ENCODE measurements around the gene DPP4. TPM values are rescaled to one million over a fixed set of nuclear protein-coding genes. Genes with fewer than 3 reads are reported as not detected.

The DPP4 gene
- polyA plus RNA-seq, 2 donors = 0.08 to 0.18 TPM

DNA sequence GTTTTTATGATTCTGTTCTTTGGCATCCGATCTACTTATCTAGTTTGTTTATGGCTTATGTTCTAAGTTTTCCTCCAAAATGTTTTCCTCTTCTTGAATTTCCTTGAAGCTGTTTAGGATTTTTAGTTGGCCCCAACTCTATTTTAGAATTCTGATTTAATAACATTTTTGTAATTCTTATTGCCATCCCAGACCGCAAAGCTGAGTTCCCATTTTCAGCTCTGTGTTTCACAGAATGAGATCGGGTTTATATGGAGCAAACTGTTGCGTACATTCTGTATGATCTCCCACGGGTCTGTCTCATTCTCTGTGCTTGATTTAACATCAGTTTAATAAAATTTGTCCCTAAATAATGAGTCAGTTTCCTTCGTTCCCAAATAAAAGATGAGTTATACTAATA is 59.3 kb downstream of the DPP4 start:
- Histone ChIP-seq H3K4me1 (ENCODE audit: control insufficient read depth in 2 of 2, insufficient read depth in 2 of 2, low read length in 1 of 2) (no peaks in the 10 kb centered on the region), H3K9me3 (ENCODE audit: control insufficient read depth in 2 of 2, insufficient read depth in 1 of 2, low read depth in 1 of 2, low read length in 1 of 2) (no peaks in the 10 kb centered on the region), H3K4me3 (ENCODE audit: low read depth in 1 of 2, low read length in 2 of 2) (no peak overlapping the region), H3K27ac (ENCODE audit: low read depth in 2 of 2, low read length in 1 of 2) (no peak overlapping the region), H3K36me3 (ENCODE audit: control insufficient read depth in 2 of 2, insufficient read depth in 2 of 2, low read length in 1 of 2) (no peaks in the 10 kb centered on the region), H3K27me3 (ENCODE audit: control insufficient read depth in 1 of 2, insufficient read depth in 2 of 2, low read length in 2 of 2) (no peaks in the 10 kb centered on the region)
- 70 to 72% methylated on average over 6 of the region's 6 CpGs for WGBS, 2 donors

DNA sequence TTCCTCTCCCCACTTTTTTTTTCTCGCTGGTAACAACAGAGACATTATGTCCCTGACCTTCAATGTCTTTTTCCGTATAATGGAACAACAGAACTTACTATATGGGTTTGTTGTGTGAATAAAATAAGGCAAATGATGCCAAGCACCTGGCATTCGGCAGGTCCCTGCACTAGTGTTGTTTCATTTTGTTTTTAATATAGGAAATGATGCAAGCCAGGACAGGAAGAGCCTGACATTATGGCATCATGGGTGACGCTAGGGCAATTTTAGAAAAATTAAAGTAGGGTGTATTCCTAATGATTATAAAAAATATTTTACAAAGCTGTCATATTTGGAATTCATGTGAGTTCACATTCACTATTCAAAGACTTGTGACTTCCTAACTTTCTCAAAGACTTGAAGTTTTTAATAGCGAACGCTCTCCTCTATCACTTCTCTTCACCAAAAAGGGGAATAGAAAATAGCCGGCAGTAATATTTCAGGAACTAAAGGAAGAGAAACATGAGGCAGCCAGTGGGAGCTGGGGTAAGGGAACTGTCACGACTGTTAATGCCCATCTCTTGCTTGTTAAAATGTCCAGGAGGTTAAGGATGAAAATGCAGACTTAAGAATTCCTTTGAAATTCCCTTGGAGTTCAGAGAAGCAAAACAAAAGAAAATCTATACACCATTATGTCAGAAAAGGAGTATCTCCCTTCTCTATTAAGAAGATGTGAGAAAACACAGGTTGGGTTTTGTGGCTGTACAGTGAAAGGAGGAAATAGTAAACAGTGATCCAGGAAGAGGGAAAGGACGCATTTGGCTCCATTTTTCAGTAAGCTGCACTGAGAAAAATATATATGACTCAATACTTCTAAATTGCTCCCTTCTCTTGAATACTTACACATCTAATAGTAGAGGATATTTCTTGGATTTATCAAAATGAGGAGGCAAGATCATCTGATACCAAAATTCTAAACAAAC is 60.2 kb downstream of the DPP4 start:
- WGBS, 2 donors = 74 to 78% methylated on average over 9 of the region's 9 CpGs
- H3K4me3 ChIP-seq (ENCODE audit: low read depth in 1 of 2, low read length in 2 of 2) = no peak overlapping the region
- H3K4me1 ChIP-seq (ENCODE audit: control insufficient read depth in 2 of 2, insufficient read depth in 2 of 2, low read length in 1 of 2) = no peaks in the 10 kb centered on the region
- no peak overlapping the region for H3K27ac ChIP-seq (ENCODE audit: low read depth in 2 of 2, low read length in 1 of 2)
- no peaks in the 10 kb centered on the region for H3K9me3 ChIP-seq (ENCODE audit: control insufficient read depth in 2 of 2, insufficient read depth in 1 of 2, low read depth in 1 of 2, low read length in 1 of 2)
- H3K27me3 ChIP-seq (ENCODE audit: control insufficient read depth in 1 of 2, insufficient read depth in 2 of 2, low read length in 2 of 2) = no peaks in the 10 kb centered on the region
- no peaks in the 10 kb centered on the region for H3K36me3 ChIP-seq (ENCODE audit: control insufficient read depth in 2 of 2, insufficient read depth in 2 of 2, low read length in 1 of 2)

DNA sequence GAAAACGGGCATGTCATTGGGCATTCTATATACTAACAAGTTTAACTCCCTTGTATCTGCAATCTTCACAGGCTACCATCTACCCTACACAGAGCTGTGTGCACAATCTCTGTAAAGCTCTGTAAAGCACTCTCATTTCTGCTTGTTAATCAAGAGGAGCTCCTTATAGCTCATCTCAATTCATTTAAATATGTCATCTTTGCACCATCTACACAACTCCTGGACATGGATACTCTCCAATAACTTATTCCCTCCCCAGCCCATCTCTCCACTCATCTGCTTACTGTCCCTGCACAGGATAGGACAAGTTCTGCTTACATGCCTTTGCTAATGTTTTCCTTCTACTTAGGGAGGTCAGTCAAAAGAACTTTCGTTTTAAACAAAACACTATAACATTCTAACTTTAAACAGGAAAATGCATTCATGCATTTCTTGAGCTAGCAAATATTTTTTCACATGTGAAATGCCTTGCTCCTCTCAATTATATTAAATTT is 61.4 kb downstream of the DPP4 start:
- Histone ChIP-seq H3K27ac (ENCODE audit: low read depth in 2 of 2, low read length in 1 of 2) (no peak overlapping the region), H3K36me3 (ENCODE audit: control insufficient read depth in 2 of 2, insufficient read depth in 2 of 2, low read length in 1 of 2) (no peaks in the 10 kb centered on the region), H3K27me3 (ENCODE audit: control insufficient read depth in 1 of 2, insufficient read depth in 2 of 2, low read length in 2 of 2) (no peaks in the 10 kb centered on the region), H3K9me3 (ENCODE audit: control insufficient read depth in 2 of 2, insufficient read depth in 1 of 2, low read depth in 1 of 2, low read length in 1 of 2) (no peaks in the 10 kb centered on the region), H3K4me3 (ENCODE audit: low read depth in 1 of 2, low read length in 2 of 2) (no peak overlapping the region), H3K4me1 (ENCODE audit: control insufficient read depth in 2 of 2, insufficient read depth in 2 of 2, low read length in 1 of 2) (no peaks in the 10 kb centered on the region)
- 45 to 47% methylated on average over 2 of the region's 2 CpGs for WGBS, 2 donors

DNA sequence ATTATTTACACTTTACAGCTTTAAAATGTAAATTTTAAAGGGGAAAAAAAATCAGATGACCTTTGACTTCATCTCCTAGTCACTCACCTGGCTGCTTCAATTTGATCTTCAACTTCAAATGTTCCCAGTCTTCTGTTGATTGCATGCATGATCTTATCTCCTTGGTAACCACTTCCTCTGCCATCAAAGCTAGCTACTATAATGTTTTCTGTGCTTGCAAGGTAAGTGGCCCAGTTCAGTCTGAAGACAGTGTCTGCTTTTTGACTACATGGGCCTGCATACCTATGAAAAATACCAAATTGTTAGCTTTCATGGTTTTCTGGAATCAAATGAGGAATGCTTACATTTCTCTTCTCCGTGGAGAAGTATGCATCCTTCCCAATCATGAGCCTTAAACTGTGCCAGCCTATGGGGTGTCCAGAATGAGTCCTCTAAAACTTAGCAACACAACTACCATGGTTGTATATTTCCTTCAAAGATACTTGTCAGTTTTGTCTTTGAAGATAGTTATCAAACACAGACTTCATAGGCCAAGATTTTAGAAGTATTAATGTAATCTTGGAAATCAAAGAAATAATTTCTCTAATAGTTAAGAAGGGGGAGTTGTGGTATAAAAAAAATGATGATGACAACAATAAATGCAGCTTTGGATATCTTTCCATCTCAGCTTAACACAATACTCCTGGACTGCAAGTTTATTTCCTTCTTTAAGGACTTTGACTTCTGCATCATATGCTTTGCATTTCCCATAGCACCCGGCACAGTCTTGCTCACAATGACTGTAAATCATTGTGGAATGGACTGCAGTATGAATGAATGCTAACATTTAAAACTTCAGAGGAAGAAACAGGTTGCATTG is 62.1 kb downstream of the DPP4 start:
- H3K9me3 ChIP-seq (ENCODE audit: control insufficient read depth in 2 of 2, insufficient read depth in 1 of 2, low read depth in 1 of 2, low read length in 1 of 2) = no peaks in the 10 kb centered on the region
- H3K4me3 ChIP-seq (ENCODE audit: low read depth in 1 of 2, low read length in 2 of 2) = no peak overlapping the region
- WGBS, 2 donors = 75 to 78% methylated on average over 2 of the region's 2 CpGs
- H3K27me3 ChIP-seq (ENCODE audit: control insufficient read depth in 1 of 2, insufficient read depth in 2 of 2, low read length in 2 of 2) = no peaks in the 10 kb centered on the region
- H3K36me3 ChIP-seq (ENCODE audit: control insufficient read depth in 2 of 2, insufficient read depth in 2 of 2, low read length in 1 of 2) = no peaks in the 10 kb centered on the region
- H3K27ac ChIP-seq (ENCODE audit: low read depth in 2 of 2, low read length in 1 of 2) = no peak overlapping the region
- H3K4me1 ChIP-seq (ENCODE audit: control insufficient read depth in 2 of 2, insufficient read depth in 2 of 2, low read length in 1 of 2) = no peaks in the 10 kb centered on the region

GRCh38 chr2:162009543-162009942 is 64.5 kb downstream of the DPP4 start:
- 0 to 33% methylated on average over 2 of the region's 2 CpGs for WGBS, 2 donors
- H3K9me3 ChIP-seq (ENCODE audit: control insufficient read depth in 2 of 2, insufficient read depth in 1 of 2, low read depth in 1 of 2, low read length in 1 of 2) = no peaks in the 10 kb centered on the region
- H3K36me3 ChIP-seq (ENCODE audit: control insufficient read depth in 2 of 2, insufficient read depth in 2 of 2, low read length in 1 of 2) = no peaks in the 10 kb centered on the region

GRCh38 chr2:162007447-162008040 is 66.5 kb downstream of the DPP4 start:
- Histone ChIP-seq H3K27me3 (ENCODE audit: control insufficient read depth in 1 of 2, insufficient read depth in 2 of 2, low read length in 2 of 2) (no peaks in the 10 kb centered on the region), H3K27ac (ENCODE audit: low read depth in 2 of 2, low read length in 1 of 2) (no peak overlapping the region), H3K4me3 (ENCODE audit: low read depth in 1 of 2, low read length in 2 of 2) (no peak overlapping the region), H3K4me1 (ENCODE audit: control insufficient read depth in 2 of 2, insufficient read depth in 2 of 2, low read length in 1 of 2) (no peaks in the 10 kb centered on the region), H3K9me3 (ENCODE audit: control insufficient read depth in 2 of 2, insufficient read depth in 1 of 2, low read depth in 1 of 2, low read length in 1 of 2) (no peaks in the 10 kb centered on the region), H3K36me3 (ENCODE audit: control insufficient read depth in 2 of 2, insufficient read depth in 2 of 2, low read length in 1 of 2) (no peaks in the 10 kb centered on the region)
- WGBS, 2 donors = 76% methylated on average over 3 of the region's 3 CpGs

More at GRCh38 chr2:162009543-162009942, 64.5 kb downstream of the DPP4 start:
- H3K4me1 ChIP-seq (ENCODE audit: control insufficient read depth in 2 of 2, insufficient read depth in 2 of 2, low read length in 1 of 2) = no peaks in the 10 kb centered on the region
- no peak overlapping the region for H3K4me3 ChIP-seq (ENCODE audit: low read depth in 1 of 2, low read length in 2 of 2)
- H3K27me3 ChIP-seq (ENCODE audit: control insufficient read depth in 1 of 2, insufficient read depth in 2 of 2, low read length in 2 of 2) = no peaks in the 10 kb centered on the region
- H3K27ac ChIP-seq (ENCODE audit: low read depth in 2 of 2, low read length in 1 of 2) = no peak overlapping the region

DNA sequence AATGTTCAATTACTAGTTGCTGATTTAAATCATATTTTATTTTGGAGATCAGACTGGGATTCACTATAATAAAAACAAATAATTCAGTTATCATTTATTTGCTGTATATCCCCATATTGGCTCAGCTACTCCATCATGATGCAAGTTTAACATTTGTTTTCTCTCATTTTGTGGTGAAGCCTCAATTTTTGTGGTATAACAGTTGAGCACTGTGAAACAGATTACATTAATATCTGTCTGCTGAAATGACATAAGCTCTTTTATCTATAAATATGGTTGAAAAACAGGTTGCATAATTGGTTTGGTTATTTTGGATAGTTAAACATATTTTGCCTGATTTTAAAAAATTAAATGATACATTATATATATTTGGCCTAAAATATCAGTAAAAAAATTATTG is 67.7 kb downstream of the DPP4 start:
- Histone ChIP-seq H3K4me1 (ENCODE audit: control insufficient read depth in 2 of 2, insufficient read depth in 2 of 2, low read length in 1 of 2) (no peaks in the 10 kb centered on the region), H3K9me3 (ENCODE audit: control insufficient read depth in 2 of 2, insufficient read depth in 1 of 2, low read depth in 1 of 2, low read length in 1 of 2) (no peaks in the 10 kb centered on the region), H3K4me3 (ENCODE audit: low read depth in 1 of 2, low read length in 2 of 2) (no peak overlapping the region)

GRCh38 chr2:162004031-162004430 is 70.0 kb downstream of the DPP4 start:
- WGBS, 2 donors = 54 to 61% methylated on average over 3 of the region's 3 CpGs
- no peaks in the 10 kb centered on the region for H3K4me1 ChIP-seq (ENCODE audit: control insufficient read depth in 2 of 2, insufficient read depth in 2 of 2, low read length in 1 of 2)
- H3K27ac ChIP-seq (ENCODE audit: low read depth in 2 of 2, low read length in 1 of 2) = no peak overlapping the region
- no peak overlapping the region for H3K4me3 ChIP-seq (ENCODE audit: low read depth in 1 of 2, low read length in 2 of 2)
- no peaks in the 10 kb centered on the region for H3K9me3 ChIP-seq (ENCODE audit: control insufficient read depth in 2 of 2, insufficient read depth in 1 of 2, low read depth in 1 of 2, low read length in 1 of 2)
- H3K36me3 ChIP-seq (ENCODE audit: control insufficient read depth in 2 of 2, insufficient read depth in 2 of 2, low read length in 1 of 2) = no peaks in the 10 kb centered on the region
- no peaks in the 10 kb centered on the region for H3K27me3 ChIP-seq (ENCODE audit: control insufficient read depth in 1 of 2, insufficient read depth in 2 of 2, low read length in 2 of 2)

More for the DNA sequence above, 67.7 kb downstream of the DPP4 start:
- H3K36me3 ChIP-seq (ENCODE audit: control insufficient read depth in 2 of 2, insufficient read depth in 2 of 2, low read length in 1 of 2) = no peaks in the 10 kb centered on the region
- no peak overlapping the region for H3K27ac ChIP-seq (ENCODE audit: low read depth in 2 of 2, low read length in 1 of 2)
- H3K27me3 ChIP-seq (ENCODE audit: control insufficient read depth in 1 of 2, insufficient read depth in 2 of 2, low read length in 2 of 2) = no peaks in the 10 kb centered on the region

DNA sequence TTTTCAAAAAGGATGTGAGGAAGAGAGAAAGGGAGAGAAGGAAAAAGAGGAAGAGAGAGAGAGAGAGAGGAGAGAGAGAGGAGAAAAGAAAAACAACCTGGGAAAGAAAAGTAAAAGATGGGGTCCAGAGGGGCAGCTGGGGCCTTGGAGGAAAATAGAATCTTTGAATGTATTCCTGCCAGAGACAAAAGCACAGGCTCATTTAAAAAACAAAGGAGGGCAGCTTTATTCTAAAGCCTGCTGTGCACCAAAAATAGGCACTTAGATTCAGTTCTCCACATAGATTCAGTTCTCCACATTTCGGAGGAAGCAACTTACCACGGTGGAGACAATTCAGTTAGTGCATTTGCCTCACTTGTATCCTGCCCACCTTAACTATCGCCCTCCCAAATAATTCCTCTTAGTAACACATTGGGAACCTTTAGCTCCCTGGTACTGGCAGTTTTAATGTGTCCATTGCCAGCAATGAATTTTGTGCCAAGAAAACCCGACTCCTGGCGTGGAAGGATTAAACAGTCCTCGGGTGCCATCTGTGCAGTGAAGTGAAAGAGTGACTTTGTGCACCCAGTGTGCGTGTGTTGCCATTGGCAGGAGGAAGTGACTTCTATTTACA is 71.3 kb downstream of the DPP4 start:
- H3K9me3 ChIP-seq (ENCODE audit: control insufficient read depth in 2 of 2, insufficient read depth in 1 of 2, low read depth in 1 of 2, low read length in 1 of 2) = no peaks in the 10 kb centered on the region
- H3K27ac ChIP-seq (ENCODE audit: low read depth in 2 of 2, low read length in 1 of 2) = no peak overlapping the region
- no peaks in the 10 kb centered on the region for H3K4me1 ChIP-seq (ENCODE audit: control insufficient read depth in 2 of 2, insufficient read depth in 2 of 2, low read length in 1 of 2)
- no peak overlapping the region for H3K4me3 ChIP-seq (ENCODE audit: low read depth in 1 of 2, low read length in 2 of 2)
- no peaks in the 10 kb centered on the region for H3K27me3 ChIP-seq (ENCODE audit: control insufficient read depth in 1 of 2, insufficient read depth in 2 of 2, low read length in 2 of 2)
- H3K36me3 ChIP-seq (ENCODE audit: control insufficient read depth in 2 of 2, insufficient read depth in 2 of 2, low read length in 1 of 2) = no peaks in the 10 kb centered on the region
- 76 to 77% methylated on average over 7 of the region's 7 CpGs for WGBS, 2 donors
